AG09319 (cell line): ENCODE measurements around the gene GNMT.

Experiments
- DNase-seq: peaks from one replicate; pipeline ENCODE4 v3.0.0-alpha.2; 2010; ENCODE audit warnings: low read depth; ENCODE audit errors: extremely low read depth
- CTCF ChIP-seq: IDR thresholded peaks from 2 replicates; pipeline ENCODE4 v1.5.1; 2011; ENCODE audit warnings: low read depth, mild to moderate bottlenecking, inconsistent platforms, low read length, moderate library complexity

Gene GNMT

DNA sequence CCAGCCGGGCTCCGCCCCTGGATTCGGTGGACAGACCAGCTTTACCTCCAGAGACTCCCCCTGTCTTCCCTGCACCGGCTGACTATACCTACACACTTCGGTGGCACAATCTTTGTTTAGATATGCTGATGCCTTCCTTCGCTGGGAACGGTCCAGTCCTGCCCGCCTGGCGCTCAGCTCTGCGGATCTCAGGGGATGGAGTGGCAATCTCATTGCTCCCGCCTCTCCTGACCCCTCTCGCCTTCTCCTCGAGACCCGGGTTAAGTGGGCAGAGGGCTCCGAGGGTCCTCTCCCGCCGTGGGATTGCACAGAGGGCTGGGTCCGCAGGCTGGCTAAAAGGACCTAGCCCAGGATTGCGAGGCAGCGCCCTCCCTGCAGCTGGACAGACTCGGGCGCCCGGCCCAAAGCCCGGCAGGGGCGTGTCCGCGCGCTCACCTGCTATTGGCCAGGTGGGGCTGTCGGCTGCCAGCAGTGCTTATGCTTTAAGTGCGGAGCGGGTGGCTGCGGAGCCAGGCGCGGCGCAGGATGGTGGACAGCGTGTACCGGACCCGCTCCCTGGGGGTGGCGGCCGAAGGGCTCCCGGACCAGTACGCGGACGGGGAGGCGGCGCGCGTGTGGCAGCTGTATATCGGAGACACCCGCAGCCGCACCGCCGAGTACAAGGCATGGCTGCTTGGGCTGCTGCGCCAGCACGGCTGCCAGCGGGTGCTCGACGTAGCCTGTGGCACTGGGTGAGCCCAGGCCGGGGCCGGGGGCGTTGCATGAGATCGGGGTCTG lies at the start of gene GNMT:
GNMT (plus strand) TSS at position 512 of the 777 bp plus-strand sequence; CDS start at position 526, 14 bp downstream.
- TF ChIP-seq CTCF, result no peak; the same call in 1 of the 2 replicates
- DNase-seq, result no peak

DNA sequence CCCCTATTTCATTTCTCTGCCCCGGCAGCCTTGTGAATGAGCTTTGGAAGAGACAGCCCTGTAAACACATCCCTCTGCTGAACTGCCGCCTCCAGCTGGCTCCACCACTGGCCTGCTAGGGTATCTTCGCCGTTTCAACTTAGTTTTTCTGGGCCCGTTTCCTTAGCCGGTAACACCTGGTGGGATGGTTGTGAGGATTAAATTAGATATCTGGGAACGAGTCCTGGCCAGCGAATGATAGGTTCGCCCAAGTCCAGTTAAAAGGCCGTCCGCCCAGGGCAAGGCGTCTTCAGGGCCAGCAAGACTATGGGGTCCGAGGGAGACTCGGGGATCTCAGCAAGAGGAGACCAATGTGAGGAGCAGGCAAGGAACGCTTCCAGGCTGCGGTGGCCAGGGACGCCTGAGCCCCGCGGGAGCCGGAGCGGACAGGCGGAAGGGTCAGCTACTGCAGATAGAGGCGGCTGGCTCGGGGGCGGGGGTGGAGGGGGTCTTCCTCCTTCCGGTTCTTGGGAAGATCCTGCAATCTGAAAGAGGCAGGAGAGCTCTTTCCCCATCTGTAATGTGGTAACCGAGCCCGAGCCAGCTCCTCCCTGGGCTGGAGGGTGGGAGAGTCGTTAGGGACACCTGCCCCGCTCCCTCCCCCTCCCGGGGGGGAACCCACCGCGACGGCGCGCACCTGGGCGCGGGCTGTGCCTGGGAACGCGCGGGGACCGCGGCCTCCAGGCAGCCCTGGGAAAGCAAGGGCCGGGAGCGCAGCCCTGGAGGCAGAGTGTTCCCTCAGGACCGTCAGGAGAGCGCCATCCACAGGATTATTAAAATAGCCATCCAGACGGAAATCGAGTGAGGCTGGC lies 49.2 kb upstream of the GNMT start:
- no peak for DNase-seq
- TF ChIP-seq CTCF, result no peak

DNA sequence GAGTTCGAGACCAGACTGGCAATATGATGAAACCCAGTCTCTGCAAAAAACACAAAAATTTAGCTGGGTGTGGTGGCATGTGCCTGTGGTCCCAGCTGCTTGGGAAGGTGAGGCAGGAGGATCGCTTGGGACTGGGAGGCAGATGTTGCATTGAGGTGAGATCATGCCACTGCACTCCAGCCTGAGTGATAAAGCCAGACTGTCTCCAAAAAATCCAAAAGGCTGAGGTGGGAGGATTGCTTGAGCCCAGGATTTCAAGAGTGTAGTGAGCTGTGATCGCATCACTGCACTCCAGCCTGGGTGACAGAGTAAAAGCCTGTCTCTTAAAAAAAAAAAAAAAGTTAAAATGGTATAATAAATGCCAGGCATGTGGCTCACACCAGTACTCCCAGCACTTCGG lies 46.0 kb upstream of the GNMT start:
- DNase-seq, result no peak

GRCh38 chr6:42915732-42916131 lies 44.8 kb upstream of the GNMT start, which contains the start of gene PTCRA:
Gene PTCRA, plus strand, starts transcription at chr6:42916053. Its CDS starts 17 bp downstream, at chr6:42916070.
- no peak for TF ChIP-seq CTCF
- DNase-seq, result no peak

More for the DNA sequence above, 46.0 kb upstream of the GNMT start:
- TF ChIP-seq CTCF, result no peak

DNA sequence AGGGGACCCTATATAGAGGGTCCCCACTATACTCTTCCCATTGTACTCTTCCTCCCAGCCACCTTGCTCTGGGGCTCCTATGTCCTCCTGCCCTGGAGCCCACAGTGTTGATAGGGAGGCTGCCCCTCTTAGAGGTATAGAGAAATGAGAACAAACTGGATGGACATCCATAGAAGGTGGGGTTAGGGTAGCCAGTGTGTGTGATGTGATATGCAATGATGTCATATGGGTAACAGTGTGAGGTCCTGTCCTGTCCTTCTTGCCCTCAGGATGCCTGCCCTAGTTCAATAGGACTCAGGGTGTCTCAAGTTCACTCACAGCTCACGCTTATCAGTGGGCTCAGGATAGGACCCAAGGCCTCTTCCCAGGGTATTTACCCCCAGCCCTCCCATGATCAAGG lies 44.3 kb upstream of the GNMT start:
- DNase-seq, result no peak
- TF ChIP-seq CTCF, result no peak

DNA sequence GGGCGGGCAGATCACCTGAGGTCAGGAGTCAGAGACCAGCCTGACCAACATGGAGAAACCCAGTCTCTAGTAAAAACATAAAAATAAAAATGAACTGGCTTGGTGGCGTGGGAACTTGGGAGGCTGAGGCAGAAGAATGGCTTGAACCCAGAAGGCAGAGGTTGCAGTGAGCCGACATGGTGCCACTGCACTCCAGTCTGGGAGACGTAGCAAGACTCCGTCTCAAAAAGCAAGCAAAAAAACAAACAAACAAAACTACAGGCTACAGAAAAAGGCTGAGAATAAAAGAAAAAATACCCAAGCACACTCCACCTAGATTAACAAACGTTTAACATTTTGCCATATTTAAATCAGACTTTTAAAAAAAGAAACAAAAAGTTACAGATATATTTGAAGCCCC lies 38.8 kb upstream of the GNMT start:
- no peak for TF ChIP-seq CTCF
- DNase-seq, result no peak

- DNase-seq, result no peak
- TF ChIP-seq CTCF, result no peak
Observed at GRCh38 chr6:42923666-42924065, 36.9 kb upstream of the GNMT start.
